HL-60 (cell line): ENCODE data around the gene SNRNP27.

Experiments
- POLR2AphosphoS5 ChIP-seq: IDR thresholded peaks from 2 replicates; pipeline ENCODE4 v1.6.1; 2012; ENCODE audit warnings: low read depth
- SPI1 ChIP-seq: IDR thresholded peaks from 2 replicates; pipeline ENCODE4 v1.6.1; 2012; ENCODE audit warnings: low read depth, mild to moderate bottlenecking, borderline replicate concordance
- TF ChIP-seq, protein P1 (sequence below): IDR thresholded peaks from one replicate; pipeline ENCODE4 v1.5.1; 2011; ENCODE audit warnings: low read length, control low read depth, inconsistent platforms; ENCODE audit not compliant: insufficient read depth

- TF ChIP-seq, protein P1, sequence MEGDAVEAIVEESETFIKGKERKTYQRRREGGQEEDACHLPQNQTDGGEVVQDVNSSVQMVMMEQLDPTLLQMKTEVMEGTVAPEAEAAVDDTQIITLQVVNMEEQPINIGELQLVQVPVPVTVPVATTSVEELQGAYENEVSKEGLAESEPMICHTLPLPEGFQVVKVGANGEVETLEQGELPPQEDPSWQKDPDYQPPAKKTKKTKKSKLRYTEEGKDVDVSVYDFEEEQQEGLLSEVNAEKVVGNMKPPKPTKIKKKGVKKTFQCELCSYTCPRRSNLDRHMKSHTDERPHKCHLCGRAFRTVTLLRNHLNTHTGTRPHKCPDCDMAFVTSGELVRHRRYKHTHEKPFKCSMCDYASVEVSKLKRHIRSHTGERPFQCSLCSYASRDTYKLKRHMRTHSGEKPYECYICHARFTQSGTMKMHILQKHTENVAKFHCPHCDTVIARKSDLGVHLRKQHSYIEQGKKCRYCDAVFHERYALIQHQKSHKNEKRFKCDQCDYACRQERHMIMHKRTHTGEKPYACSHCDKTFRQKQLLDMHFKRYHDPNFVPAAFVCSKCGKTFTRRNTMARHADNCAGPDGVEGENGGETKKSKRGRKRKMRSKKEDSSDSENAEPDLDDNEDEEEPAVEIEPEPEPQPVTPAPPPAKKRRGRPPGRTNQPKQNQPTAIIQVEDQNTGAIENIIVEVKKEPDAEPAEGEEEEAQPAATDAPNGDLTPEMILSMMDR: no peak
- TF ChIP-seq POLR2AphosphoS5 (no peak), SPI1 (no peak)
Observed at GRCh38 chr2:69947325-69947931, 53.7 kb downstream of the SNRNP27 start.
